GM21825 (cell line): ENCODE data around the gene TEX19.
"Not testable (repeated sequence)": the region's sequence is repeated elsewhere in the genome, so short reads cannot be mapped to it uniquely, and the experiment has no call there.

Source experiments
- ATAC-seq: cut with Tn5 transposase; IDR thresholded peaks from one replicate; pipeline ENCODE4 v1.9.1; 2021; ENCODE audit warnings: mild to moderate bottlenecking, moderate library complexity; ENCODE audit not compliant: unreplicated experiment

TEX19 gene

GRCh38 chr17:82373731-82374625 is 14.9 kb downstream of the TEX19 start:
- no peak for ATAC-seq

GRCh38 chr17:82374626-82375331 is 15.7 kb downstream of the TEX19 start:
- no peak for ATAC-seq

DNA sequence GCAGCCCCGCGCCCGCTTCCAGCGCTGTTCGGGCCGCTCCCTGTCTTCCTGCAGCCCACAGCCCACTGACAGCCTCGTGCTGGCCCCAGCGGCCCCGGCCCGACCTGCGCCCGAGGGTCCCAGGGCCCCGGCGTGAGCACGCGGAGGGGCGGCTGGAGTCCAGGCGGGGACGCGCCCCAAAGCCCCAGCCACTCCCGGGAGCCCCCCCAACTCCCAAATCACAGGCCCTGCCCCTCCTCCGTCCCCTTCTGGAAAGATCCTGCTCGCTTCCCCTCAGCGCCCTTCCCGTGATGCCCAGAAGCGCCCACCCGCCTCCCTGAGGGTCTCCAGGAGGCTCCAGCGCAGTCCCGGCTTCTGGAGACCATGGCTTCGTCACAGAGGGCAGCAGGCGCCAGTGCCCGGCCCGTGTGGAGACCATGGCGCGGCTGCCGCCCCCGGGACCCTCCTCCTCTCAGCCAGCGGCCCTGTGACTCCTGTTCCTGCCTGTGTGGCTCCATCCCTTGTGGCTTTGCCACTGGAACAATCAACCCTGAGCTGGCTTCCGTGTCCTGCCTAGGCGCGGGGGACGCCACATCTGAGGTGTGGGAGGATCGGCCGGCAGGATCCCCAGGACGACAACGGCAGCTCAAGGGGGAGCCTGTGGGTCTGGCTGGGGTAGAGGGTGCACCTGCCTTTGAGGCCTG is 16.5 kb downstream of the TEX19 start:
- ATAC-seq, result no peak

GRCh38 chr17:82376042-82376730 is 17.1 kb downstream of the TEX19 start:
- no peak for ATAC-seq

DNA sequence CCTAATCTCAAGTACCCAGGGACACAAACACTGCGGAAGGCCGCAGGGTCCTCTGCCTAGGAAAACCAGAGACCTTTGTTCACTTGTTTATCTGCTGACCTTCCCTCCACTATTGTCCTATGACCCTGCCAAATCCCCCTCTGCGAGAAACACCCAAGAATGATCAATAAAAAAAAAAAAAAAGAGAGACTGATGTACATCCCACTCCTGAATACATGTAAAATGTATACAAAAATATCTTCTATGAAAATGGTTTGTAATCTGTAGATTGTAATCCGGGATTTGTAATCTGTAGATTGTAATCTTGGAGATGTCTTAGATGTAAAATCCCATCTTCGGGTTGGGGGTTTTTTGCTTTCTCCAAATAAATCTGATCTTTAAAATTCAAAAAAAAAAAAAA is 18.2 kb downstream of the TEX19 start:
- ATAC-seq, result not testable (repeated sequence)

DNA sequence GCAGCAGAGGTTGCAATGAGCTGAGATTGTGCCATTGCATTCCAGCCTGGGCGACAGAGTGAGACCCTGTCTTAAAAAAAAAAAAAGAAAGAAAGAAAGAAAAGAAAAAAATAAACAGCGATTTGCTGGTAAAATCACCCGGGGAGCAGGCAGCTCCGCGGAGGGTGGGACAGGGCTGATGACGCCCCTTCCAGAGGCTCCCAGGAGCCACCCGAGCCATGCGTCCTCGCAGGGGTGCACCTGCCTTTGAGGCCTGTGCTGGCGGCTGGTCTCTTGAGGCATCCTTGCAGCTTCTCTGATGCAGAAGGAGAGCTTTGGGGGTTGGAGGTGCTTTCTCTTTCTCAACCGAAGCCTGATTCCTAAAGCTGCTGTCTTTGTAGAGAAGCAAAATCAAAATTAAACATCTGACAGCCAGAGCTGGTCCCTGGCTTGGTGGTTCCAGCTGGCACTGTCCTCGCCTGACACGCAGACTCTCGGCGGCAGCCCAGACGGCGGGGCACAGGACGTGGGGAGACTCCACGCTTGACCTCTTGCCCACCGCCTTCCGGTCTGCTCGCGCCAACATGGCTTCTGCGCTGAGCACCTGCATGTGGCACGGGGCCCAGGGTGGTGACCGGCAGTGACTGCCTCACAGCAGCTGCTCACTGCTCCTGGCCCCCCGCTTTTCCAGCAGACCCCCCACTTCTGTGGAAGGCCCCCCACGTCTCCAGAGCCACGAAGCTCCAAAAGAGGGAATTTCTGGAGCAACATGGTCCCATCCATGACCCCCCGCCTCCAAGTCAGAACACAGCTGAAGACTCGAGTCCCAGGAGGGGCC is 19.1 kb downstream of the TEX19 start:
- no peak for ATAC-seq

DNA sequence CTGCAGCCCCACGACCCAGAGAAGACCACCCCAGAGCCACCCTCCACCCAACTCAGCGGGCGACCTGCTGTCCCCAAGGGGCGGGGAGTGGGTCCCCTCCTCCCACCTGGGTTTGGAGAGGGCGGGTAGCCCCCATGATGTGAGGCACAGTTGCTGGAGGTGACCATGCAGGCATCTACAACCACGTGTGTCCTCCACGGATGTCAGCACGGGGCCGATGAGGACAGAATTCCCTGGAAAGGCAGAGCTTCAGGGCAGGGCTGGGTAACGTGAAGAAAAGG is 19.6 kb downstream of the TEX19 start:
- ATAC-seq, result no peak

- ATAC-seq, result no peak
These were observed 22.0 kb downstream of the TEX19 start for GRCh38 chr17:82380860-82381702.

GRCh38 chr17:82381703-82382009 is 22.6 kb downstream of the TEX19 start:
- not testable (repeated sequence) for ATAC-seq

DNA sequence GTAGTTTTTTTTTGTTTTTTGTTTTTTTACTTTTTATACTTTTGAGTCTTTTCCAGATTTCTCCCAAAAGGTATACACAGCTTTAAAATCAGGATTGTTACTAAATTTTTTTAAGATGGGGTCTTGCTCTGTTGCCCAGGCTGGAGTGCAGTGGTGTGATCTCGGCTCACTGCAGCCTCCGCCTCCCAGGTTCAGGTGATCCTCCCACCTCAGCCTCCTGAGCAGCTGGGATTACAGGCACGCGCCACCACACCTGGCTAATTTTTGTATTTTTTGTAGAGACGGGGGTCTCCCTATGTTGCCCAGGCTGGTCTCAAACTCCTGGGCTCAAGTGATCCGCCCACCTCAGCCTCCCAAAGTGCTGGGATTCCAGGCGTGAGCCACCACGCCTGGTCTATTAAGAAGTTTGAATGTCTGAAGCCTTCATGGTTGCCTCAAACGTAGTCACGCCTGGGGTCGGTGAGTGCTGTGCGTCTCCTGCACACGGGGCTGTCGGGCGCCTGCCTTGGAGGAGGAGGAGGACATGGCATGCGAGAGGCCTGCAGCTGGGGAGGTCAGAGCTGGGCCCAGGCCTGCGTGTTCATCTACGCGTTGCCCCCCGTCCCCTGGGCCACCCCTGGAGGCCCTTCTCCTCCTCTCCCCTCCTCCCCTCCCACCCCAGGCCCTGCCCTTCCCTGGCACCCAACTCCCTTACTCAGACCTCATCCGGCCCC is 23.3 kb downstream of the TEX19 start:
- ATAC-seq, result not testable (repeated sequence)

DNA sequence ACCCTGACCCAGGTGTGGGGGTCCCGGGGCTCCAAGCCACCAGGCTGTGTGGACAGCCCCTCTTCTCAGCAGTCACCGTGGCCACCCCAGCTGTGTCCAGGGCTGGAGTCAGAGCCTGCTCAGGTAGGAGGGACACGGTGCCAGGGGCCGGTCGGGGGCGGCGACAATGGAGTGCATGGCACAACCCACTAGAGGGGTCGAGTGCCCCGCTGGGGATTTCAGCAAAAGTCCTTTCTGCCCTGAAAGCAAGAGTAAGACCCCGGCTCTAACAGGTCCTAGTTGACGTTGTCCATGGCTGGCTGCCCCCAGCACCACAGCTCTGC is 23.8 kb downstream of the TEX19 start:
- ATAC-seq, result no peak

DNA sequence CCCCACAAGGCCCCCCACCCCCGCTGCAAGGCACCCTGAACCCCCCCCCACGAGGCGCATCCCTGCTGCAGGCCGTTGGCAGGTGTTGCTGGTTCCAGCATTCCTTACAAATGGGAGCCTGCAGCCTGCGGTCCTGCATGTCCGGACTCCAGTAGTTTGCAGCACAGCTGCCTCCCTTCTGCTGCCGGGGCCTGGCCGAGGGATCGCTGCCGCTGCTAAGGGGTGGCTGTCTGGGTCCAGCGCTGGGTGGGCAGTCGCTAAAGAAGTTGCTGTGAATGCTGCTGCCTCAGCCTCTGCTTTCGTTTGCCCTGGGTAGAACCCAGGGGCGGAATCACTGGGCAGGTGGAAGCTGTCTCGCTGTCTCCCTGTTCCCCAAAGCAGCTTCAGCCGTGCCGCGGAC is 24.4 kb downstream of the TEX19 start:
- ATAC-seq, result no peak

- no peak for ATAC-seq
These were observed 25.1 kb downstream of the TEX19 start for GRCh38 chr17:82384051-82384729.

GRCh38 chr17:82384730-82385481 is 25.9 kb downstream of the TEX19 start:
- no peak for ATAC-seq

GRCh38 chr17:82385559-82386254 is 26.7 kb downstream of the TEX19 start:
- ATAC-seq, result no peak

DNA sequence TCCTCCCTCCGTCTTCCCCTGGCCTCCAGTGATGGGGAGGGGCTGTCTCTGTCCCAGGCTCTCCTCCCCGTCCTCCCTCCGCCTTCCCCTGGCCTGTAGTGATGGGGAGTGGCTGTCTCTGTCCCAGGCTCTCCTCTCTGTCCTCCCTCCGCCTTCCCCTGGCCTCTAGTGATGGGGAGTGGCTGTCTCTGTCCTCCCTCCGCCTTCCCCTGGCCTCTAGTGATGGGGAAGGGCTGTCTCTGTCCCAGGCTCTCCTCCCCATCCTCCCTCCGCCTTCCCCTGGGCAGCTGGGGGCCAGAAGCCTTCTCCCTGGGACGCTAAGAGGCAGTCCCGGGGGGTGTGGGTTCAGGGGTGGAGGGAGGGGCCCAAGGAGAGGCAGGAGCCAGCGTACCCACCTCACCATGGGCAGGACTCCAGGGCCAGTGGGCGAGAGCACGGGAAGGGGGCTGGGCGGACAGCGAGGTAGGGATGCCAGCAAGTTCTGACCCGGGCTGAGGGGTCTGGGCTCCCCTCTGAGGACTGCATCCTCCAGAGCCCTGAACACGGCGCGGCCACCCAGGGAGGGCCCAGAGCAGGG is 27.3 kb downstream of the TEX19 start:
- ATAC-seq, result no peak
